H9 (cell line): Measurements from ENCODE around the gene PLEKHO2. TPM values are rescaled to one million over a fixed set of nuclear protein-coding genes. Genes with fewer than 3 reads are reported as not detected.

Experiments
- DNase-seq: peaks from one replicate; pipeline ENCODE4 v3.0.0-alpha.2; 2017
- H2AFZ ChIP-seq: one replicate; pipeline ENCODE4 v1.6.1; 2013; ENCODE audit warnings: mild to moderate bottlenecking, low read length, control low read depth, moderate library complexity
- H2AK5ac ChIP-seq: 2 replicates; pipeline ENCODE4 v1.6.1; 2013; ENCODE audit warnings: low read length, control low read depth, mixed read lengths; ENCODE audit not compliant: insufficient read length
- H2BK120ac ChIP-seq: one replicate; pipeline ENCODE4 v1.6.1; 2013; ENCODE audit warnings: low read depth, mild to moderate bottlenecking, low read length, control low read depth, inconsistent platforms; ENCODE audit not compliant: poor library complexity, severe bottlenecking
- H2BK12ac ChIP-seq: 2 replicates; pipeline ENCODE4 v1.6.1; 2013; ENCODE audit warnings: low read length, control low read depth, mixed read lengths, low read depth; ENCODE audit not compliant: insufficient read length
- H2BK15ac ChIP-seq: 2 replicates; pipeline ENCODE4 v1.6.1; 2013; ENCODE audit warnings: low read depth, low read length, control low read depth
- H2BK20ac ChIP-seq: one replicate; pipeline ENCODE4 v1.6.1; 2013; ENCODE audit warnings: low read depth, mild to moderate bottlenecking, low read length, control low read depth, inconsistent platforms; ENCODE audit not compliant: poor library complexity, severe bottlenecking
- H2BK5ac ChIP-seq: 2 replicates; pipeline ENCODE4 v1.6.1; 2013; ENCODE audit warnings: low read length, control low read depth, mixed read lengths; ENCODE audit not compliant: insufficient read length
- H3K14ac ChIP-seq: 2 replicates; pipeline ENCODE4 v1.6.1; 2013; ENCODE audit warnings: low read length, control low read depth; ENCODE audit not compliant: insufficient read depth
- H3K18ac ChIP-seq: 2 replicates; pipeline ENCODE4 v1.6.1; 2013; ENCODE audit warnings: low read depth, mild to moderate bottlenecking, mixed read lengths, low read length, control low read depth; ENCODE audit not compliant: insufficient read length
- H3K23ac ChIP-seq: 2 replicates; pipeline ENCODE4 v1.6.1; 2013; ENCODE audit warnings: low read length, control low read depth, mixed read lengths, low read depth; ENCODE audit not compliant: insufficient read length
- H3K23me2 ChIP-seq: 2 replicates; pipeline ENCODE4 v1.6.1; 2013; ENCODE audit warnings: low read depth, mild to moderate bottlenecking, mixed read lengths, low read length, control low read depth; ENCODE audit not compliant: insufficient read length, poor library complexity, severe bottlenecking
- H3K27ac ChIP-seq: 2 replicates; pipeline ENCODE4 v1.5.1; 2013; ENCODE audit warnings: low read length, control low read depth, mixed read lengths, low read depth; ENCODE audit not compliant: insufficient read length
- H3K27me3 ChIP-seq: 2 replicates; pipeline ENCODE4 v1.6.1; 2013; ENCODE audit warnings: low read length, control low read depth, inconsistent platforms; ENCODE audit not compliant: insufficient read depth
- H3K4ac ChIP-seq: 2 replicates; pipeline ENCODE4 v1.6.1; 2013; ENCODE audit warnings: low read depth, mild to moderate bottlenecking, control low read depth, inconsistent platforms, low read length, moderate library complexity
- H3K4me1 ChIP-seq: 2 replicates; pipeline ENCODE4 v1.6.1; 2013; ENCODE audit warnings: low read length, control low read depth, inconsistent platforms; ENCODE audit not compliant: insufficient read depth
- H3K4me2 ChIP-seq: 2 replicates; pipeline ENCODE4 v1.6.1; 2013; ENCODE audit warnings: low read length, control low read depth, mixed read lengths; ENCODE audit not compliant: insufficient read length, insufficient read depth
- H3K56ac ChIP-seq: 2 replicates; pipeline ENCODE4 v1.6.1; 2013; ENCODE audit warnings: low read depth, mild to moderate bottlenecking, mixed read lengths, low read length, control low read depth; ENCODE audit not compliant: insufficient read length
- H3K79me1 ChIP-seq: 2 replicates; pipeline ENCODE4 v1.6.1; 2013; ENCODE audit warnings: low read depth, mild to moderate bottlenecking, moderate library complexity, low read length, control low read depth, inconsistent platforms; ENCODE audit not compliant: insufficient read depth, poor library complexity, severe bottlenecking
- H3K79me2 ChIP-seq: 2 replicates; pipeline ENCODE4 v1.6.1; 2013; ENCODE audit warnings: low read length, control low read depth, inconsistent platforms; ENCODE audit not compliant: insufficient read depth
- H3K9ac ChIP-seq: 2 replicates; pipeline ENCODE4 v1.6.1; 2013; ENCODE audit warnings: low read length, control low read depth, mixed read lengths; ENCODE audit not compliant: insufficient read length; ENCODE audit errors: extremely low read depth
- H3K9me3 ChIP-seq: one replicate; pipeline ENCODE4 v1.6.1; 2013; ENCODE audit warnings: low read depth, low read length, inconsistent platforms; ENCODE audit not compliant: control insufficient read depth
- H3T11ph ChIP-seq: one replicate; pipeline ENCODE4 v1.6.1; 2013; ENCODE audit warnings: mild to moderate bottlenecking, low read length, control low read depth, inconsistent platforms
- H4K20me1 ChIP-seq: one replicate; pipeline ENCODE4 v1.6.1; 2013; ENCODE audit not compliant: control insufficient read depth, insufficient read length, insufficient read depth
- H4K5ac ChIP-seq: 2 replicates; pipeline ENCODE4 v1.6.1; 2013; ENCODE audit warnings: low read depth, mild to moderate bottlenecking, mixed read lengths, low read length, control low read depth; ENCODE audit not compliant: insufficient read length
- H4K8ac ChIP-seq: replicated peaks from 2 replicates; pipeline ENCODE4 v1.6.1; 2013; ENCODE audit warnings: low read length, control low read depth, mixed read lengths, low read depth; ENCODE audit not compliant: insufficient read length
- H4K91ac ChIP-seq: 2 replicates; pipeline ENCODE4 v1.6.1; 2013; ENCODE audit warnings: low read depth, mild to moderate bottlenecking, moderate library complexity, mixed read lengths, low read length, control low read depth; ENCODE audit not compliant: insufficient read length
- H3K27ac Mint-ChIP-seq, 3 experiments: 2 replicates in 2 of 3; 3 replicates in 1 of 3; pipeline ENCODE4 v1.8.0; 2020 to 2021; ENCODE audit warnings: mixed read lengths in 3 of 3, mild to moderate bottlenecking in 1 of 3, moderate library complexity in 1 of 3
- H3K27me3 Mint-ChIP-seq: 2 replicates; pipeline ENCODE4 v1.8.0; 2021; ENCODE audit warnings: low read depth, mild to moderate bottlenecking, moderate library complexity, mixed read lengths
- H3K36me3 Mint-ChIP-seq, 3 experiments: 2 replicates in 2 of 3; 3 replicates in 1 of 3; pipeline ENCODE4 v1.8.0; 2020 to 2021; ENCODE audit warnings: low read depth in 3 of 3, mixed read lengths in 3 of 3; ENCODE audit not compliant: insufficient read depth in 1 of 3
- H3K4me1 Mint-ChIP-seq, 2 experiments: 2 replicates each; pipeline ENCODE4 v1.8.0; 2020; ENCODE audit warnings: mixed read lengths in 2 of 2
- H3K4me3 Mint-ChIP-seq, 2 experiments: 2 replicates in 1 of 2; 3 replicates in 1 of 2; pipeline ENCODE4 v1.8.0; 2020 to 2021; ENCODE audit warnings: mild to moderate bottlenecking in 2 of 2, mixed read lengths in 2 of 2, moderate library complexity in 1 of 2
- H3K9me3 Mint-ChIP-seq, 2 experiments: 2 replicates in 1 of 2; 3 replicates in 1 of 2; pipeline ENCODE4 v1.8.0; 2020; ENCODE audit warnings: mild to moderate bottlenecking in 2 of 2, mixed read lengths in 2 of 2, moderate library complexity in 1 of 2
- CTCF ChIP-seq: fragments of 200-600 bp; sonication (generic); conservative IDR thresholded peaks from 3 replicates; pipeline ENCODE4 v1.8.0; 2021; ENCODE audit warnings: antibody characterized with exemption, mild to moderate bottlenecking
- WGBS: extraction: QIAGEN DNeasy Blood & Tissue Kit; methylation state at CpG from one replicate; pipeline ENCODE4 v1.1.7; 2013; ENCODE audit warnings: missing lambda C conversion rate, low lambda C conversion rate, mixed read lengths; ENCODE audit not compliant: insufficient read length; ENCODE audit errors: extremely low coverage; 5-methylcytosine and 5-hydroxymethylcytosine counted together
- total RNA-seq: library from RNA; stranded (reverse); gene quantifications from 2 replicates; pipeline ENCODE4 v1.2.1, GENCODE V29; 2021

PLEKHO2 gene
- total RNA-seq, 1 experiment from 2014 or later: 18.1 TPM

- WGBS: no CpG with 5 or more reads among the region's 6 CpGs
- H3K4me3 Mint-ChIP-seq: no peak overlapping the region
Measured at GRCh38 chr15:64896371-64897069, 54.8 kb downstream of the PLEKHO2 start.

More at GRCh38 chr15:64896371-64897069, 54.8 kb downstream of the PLEKHO2 start:
- H2BK15ac ChIP-seq: no peak overlapping the region
- no peak overlapping the region for H2BK12ac ChIP-seq
- H4K20me1 ChIP-seq: no peaks in the 10 kb centered on the region
- TF ChIP-seq CTCF: no peak
- no peak overlapping the region for H2BK120ac ChIP-seq
- H2BK5ac ChIP-seq: no peak overlapping the region
- H3K27ac ChIP-seq: no peak overlapping the region
- H3K14ac ChIP-seq: no peak overlapping the region; the same call in 1 of the 2 replicates
- peaks cover 7 to 11% (median 11%) of the 10 kb centered on the region in 3 experiments; a peak in 6 of 7 replicates for H3K36me3 Mint-ChIP-seq
- no peak overlapping the region for H2AFZ ChIP-seq
- H2BK20ac ChIP-seq: no peak overlapping the region
- H3K27me3 Mint-ChIP-seq: peaks cover 7% of the 10 kb centered on the region; the same call in 1 of the 2 replicates
- H3K79me1 ChIP-seq: no peaks in the 10 kb centered on the region
- no peak overlapping the region for H4K91ac ChIP-seq
- no peak overlapping the region for H2AK5ac ChIP-seq
- no peak overlapping the region for H3K27ac Mint-ChIP-seq
- H3K27me3 ChIP-seq: no peaks in the 10 kb centered on the region; the same call in 1 of the 2 replicates
- peaks cover 8% of the 10 kb centered on the region for H3K23me2 ChIP-seq
- no peak overlapping the region for H3K4me2 ChIP-seq
- H3K18ac ChIP-seq: no peak overlapping the region
- H3K4me1 Mint-ChIP-seq: peaks cover 35 to 62% of the 10 kb centered on the region in 2 experiments
- no peak overlapping the region for H3T11ph ChIP-seq
- H3K4me1 ChIP-seq: peaks cover 6% of the 10 kb centered on the region; the same call in 1 of the 2 replicates
- no peak overlapping the region for H3K4ac ChIP-seq
- no peak overlapping the region for H3K9ac ChIP-seq
- no peak for DNase-seq
- H3K79me2 ChIP-seq: no peaks in the 10 kb centered on the region
- no peak overlapping the region for H4K8ac ChIP-seq
- peaks cover 10 to 13% of the 10 kb centered on the region in 2 experiments for H3K9me3 Mint-ChIP-seq
- no peak overlapping the region for H3K56ac ChIP-seq
- no peak overlapping the region for H4K5ac ChIP-seq
- no peak overlapping the region for H3K23ac ChIP-seq
- H3K9me3 ChIP-seq: peaks cover 9% of the 10 kb centered on the region
